Common myeloid progenitor, CD34-positive (primary cell): Measurements from ENCODE around the gene HAAO.

Experiments used
- CTCF ChIA-PET: fragments of 350-600 bp; sonication (Branson Sonifier 250); formaldehyde crosslinking; loops from one replicate; lab custom pipeline; 2021; ENCODE audit warnings: antibody characterized with exemption; lab: Charles Lee
- POLR2A ChIA-PET: fragments of 350-600 bp; sonication (Branson Sonifier 250); formaldehyde crosslinking; loops from one replicate; lab custom pipeline; 2021; ENCODE audit warnings: antibody characterized with exemption; lab: Charles Lee
- DNase-seq, 3 donors: peaks; one replicate each; pipeline versions ENCODE4 v3.0.0 to v3.0.0-alpha.2; 2013
- H3K27ac ChIP-seq, 2 experiments: 1 replicate in 1 of 2; 2 replicates in 1 of 2; pipeline ENCODE4 v1.7.0; 2013; ENCODE audit warnings: inconsistent platforms in 2 of 2, low read length in 2 of 2, mild to moderate bottlenecking in 2 of 2, low read depth in 1 of 2, moderate library complexity in 1 of 2; ENCODE audit not compliant: severe bottlenecking in 2 of 2, insufficient read depth in 1 of 2, poor library complexity in 1 of 2
- H3K27me3 ChIP-seq, 5 experiments: replicated peaks in 2 of 5; 1 replicate in 3 of 5; 2 replicates in 2 of 5; pipeline versions ENCODE4 v1.6.1 to v1.7.0; 2013; ENCODE audit warnings: low read length in 4 of 5, mild to moderate bottlenecking in 2 of 5, moderate library complexity in 2 of 5, inconsistent platforms in 1 of 5; ENCODE audit not compliant: insufficient read depth in 5 of 5, control insufficient read depth in 4 of 5
- H3K36me3 ChIP-seq, 4 experiments: 1 replicate in 2 of 4; 2 replicates in 2 of 4; pipeline versions ENCODE4 v1.6.1 to v1.7.0; 2013; ENCODE audit warnings: low read length in 3 of 4, control low read depth in 1 of 4, mild to moderate bottlenecking in 1 of 4; ENCODE audit not compliant: control insufficient read depth in 4 of 4, insufficient read depth in 4 of 4
- H3K4me1 ChIP-seq, 4 experiments: 1 replicate in 3 of 4; 2 replicates in 1 of 4; pipeline versions ENCODE4 v1.6.1 to v1.7.1; 2013; ENCODE audit warnings: low read length in 3 of 4, mild to moderate bottlenecking in 3 of 4, control low read depth in 1 of 4, inconsistent platforms in 1 of 4, moderate library complexity in 1 of 4; ENCODE audit not compliant: control insufficient read depth in 4 of 4, insufficient read depth in 4 of 4; ENCODE audit errors: control extremely low read depth in 1 of 4
- H3K4me3 ChIP-seq, 7 experiments: 1 replicate in 4 of 7; 2 replicates in 3 of 7; pipeline versions ENCODE4 v1.5.1 to v1.7.0; 2013; ENCODE audit warnings: mild to moderate bottlenecking in 7 of 7, low read length in 6 of 7, moderate library complexity in 6 of 7, inconsistent platforms in 2 of 7, low read depth in 2 of 7, control low read depth in 1 of 7; ENCODE audit not compliant: insufficient read depth in 4 of 7, control insufficient read depth in 1 of 7; ENCODE audit errors: extremely low read depth in 1 of 7
- H3K9me3 ChIP-seq, 5 experiments: 1 replicate in 4 of 5; 2 replicates in 1 of 5; pipeline versions ENCODE4 v1.6.1 to v1.7.1; 2013; ENCODE audit warnings: low read length in 4 of 5, mild to moderate bottlenecking in 2 of 5, inconsistent platforms in 1 of 5, low read depth in 1 of 5, moderate library complexity in 1 of 5; ENCODE audit not compliant: control insufficient read depth in 4 of 5, insufficient read depth in 2 of 5; ENCODE audit errors: control extremely low read depth in 1 of 5
- WGBS: methylation state at CpG from one replicate; pipeline ENCODE4 v1.1.5; 2013; ENCODE audit not compliant: insufficient coverage; 5-methylcytosine and 5-hydroxymethylcytosine counted together

The HAAO gene

DNA sequence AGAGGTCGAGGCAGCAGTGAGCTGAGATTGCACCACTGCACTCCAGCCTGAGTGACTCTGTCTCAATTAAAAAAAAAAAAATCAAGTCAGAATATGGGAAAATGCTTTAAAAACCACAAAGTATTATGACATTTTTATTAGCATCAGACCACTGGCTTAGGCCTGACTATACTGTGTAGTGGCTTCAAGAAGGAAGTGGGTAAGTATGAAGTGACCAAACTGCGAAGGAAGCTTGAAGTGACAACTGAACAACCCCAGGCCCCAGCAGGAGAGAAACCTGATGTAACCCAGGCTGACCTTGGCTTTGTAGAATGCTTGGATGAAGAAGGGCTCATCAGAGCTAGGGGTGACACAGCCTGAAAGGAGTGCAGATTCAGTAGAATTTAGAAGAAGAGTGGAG lies 21.4 kb upstream of the HAAO start:
- Histone ChIP-seq H3K27me3 (no peaks in the 10 kb centered on the region), H3K4me1 (peaks cover 0 to 23% (median 18%) of the 10 kb centered on the region in 4 experiments), H3K36me3 (no peaks in the 10 kb centered on the region), H3K4me3 (no peak overlapping the region), H3K9me3 (peaks cover 0 to 10% (median 5%) of the 10 kb centered on the region in 5 experiments), H3K27ac (no peak overlapping the region)
- 45% methylated on average over 1 of the region's 2 CpGs for WGBS
- DNase-seq, result peak in 2 of 3 donors; percentile 31 to 39
- ChIA-PET POLR2A (no interaction called here), CTCF (interaction anchor here (0.7 to 4.1 kb wide), 8 partner anchors 9 to 795 kb away, joined by 3 to 15 read pairs (median 3); no protein-coding TSS in a partner anchor)

DNA sequence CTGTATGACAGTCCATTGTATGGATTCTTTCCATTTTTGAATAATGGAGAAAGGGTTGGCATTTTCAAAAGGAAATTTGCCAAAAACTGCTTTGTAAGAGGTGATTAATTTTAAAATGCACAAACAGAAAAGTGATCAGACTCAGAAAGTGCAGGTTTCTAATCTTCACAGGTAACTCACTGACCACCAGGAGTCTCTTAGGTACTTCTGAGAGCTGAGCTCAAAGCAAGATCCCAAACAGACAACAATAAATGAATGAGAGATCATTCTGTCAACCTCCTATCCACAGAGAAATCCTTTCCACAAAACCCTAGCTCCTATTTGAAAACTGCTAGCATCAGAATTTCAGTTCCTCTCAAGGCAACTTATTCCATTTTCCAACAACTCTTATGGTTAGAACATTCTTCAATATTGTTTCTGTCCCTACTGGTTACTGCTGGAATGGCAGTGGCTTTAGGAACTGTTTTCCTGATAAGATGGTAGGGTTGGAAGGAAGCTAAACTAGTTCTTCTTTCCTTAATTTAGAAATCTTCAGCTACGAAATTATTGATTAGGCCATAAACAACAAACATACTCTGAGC lies 20.6 kb upstream of the HAAO start:
- H3K36me3 ChIP-seq, result no peaks in the 10 kb centered on the region
- no peak overlapping the region for H3K27ac ChIP-seq
- WGBS, result no CpG with 5 or more reads among the region's 1 CpG
- CTCF ChIA-PET, result interaction anchor here (1.0 to 4.1 kb wide), 8 partner anchors 10 to 796 kb away, joined by 3 to 15 read pairs (median 3); no protein-coding TSS in a partner anchor
- peaks cover 0 to 10% (median 5%) of the 10 kb centered on the region in 5 experiments for H3K9me3 ChIP-seq
- peak; percentile 45 to 66 (median 64) for DNase-seq
- H3K4me1 ChIP-seq, result peaks cover 0 to 23% (median 18%) of the 10 kb centered on the region in 4 experiments
- no peaks in the 10 kb centered on the region for H3K27me3 ChIP-seq
- no peak overlapping the region for H3K4me3 ChIP-seq
- POLR2A ChIA-PET, result no interaction called here

DNA sequence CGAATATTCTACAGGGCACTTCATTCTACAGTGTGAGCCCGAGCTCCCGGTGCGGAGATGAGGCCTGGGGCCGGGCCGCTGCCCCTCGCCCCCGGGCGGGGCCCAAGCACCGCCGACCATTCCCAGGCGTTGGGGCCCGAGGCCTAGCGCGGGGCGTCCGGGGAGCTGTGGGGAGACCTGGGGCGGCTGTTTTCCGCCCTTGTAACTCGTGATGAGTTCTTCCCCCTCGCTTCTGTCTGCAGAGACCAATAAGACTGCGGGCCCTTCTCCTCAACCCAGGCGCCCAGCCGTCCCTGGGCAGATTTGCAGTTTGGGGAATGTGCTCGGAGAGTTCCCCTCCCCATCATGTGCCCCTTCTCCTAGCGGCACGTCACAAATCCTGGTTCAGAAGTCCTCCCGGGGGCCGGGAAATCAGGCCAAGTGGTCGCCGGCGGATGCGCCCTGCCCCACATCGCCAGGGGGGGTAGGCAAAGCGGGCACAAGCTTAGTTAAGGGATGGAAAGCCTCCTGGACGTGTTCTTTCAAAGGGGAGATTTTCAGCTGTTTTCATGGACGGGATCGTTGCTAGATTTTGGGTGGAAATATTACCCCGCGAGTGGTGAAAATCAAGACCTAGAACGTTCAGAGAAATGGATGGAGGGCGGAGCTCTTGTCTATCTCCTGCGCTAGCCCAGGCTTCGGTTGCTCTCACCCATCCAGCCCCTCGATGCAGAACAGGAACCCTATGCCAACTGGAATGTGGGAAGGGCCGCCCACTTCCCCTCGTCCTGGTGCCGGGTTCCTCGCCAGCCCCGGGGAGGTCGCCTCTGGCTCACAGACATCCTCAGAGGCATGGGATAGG lies 18.8 kb upstream of the HAAO start:
- ChIA-PET CTCF (interaction anchor here (0.6 to 3.5 kb wide), 15 partner anchors 11 to 731 kb away, joined by 3 to 23 read pairs (median 3); partner anchors contain the start of gene HAAO), POLR2A (interaction anchor here (0.6 to 1.8 kb wide), 9 partner anchors 8 to 417 kb away, joined by 3 to 7 read pairs (median 4); no protein-coding TSS in a partner anchor)
- H3K27ac ChIP-seq, result peak overlapping the region; percentile 90 to 91
- no peaks in the 10 kb centered on the region for H3K36me3 ChIP-seq
- peak overlapping the region; percentile 62 to 91 (median 75) for H3K4me3 ChIP-seq
- DNase-seq, result peak; percentile 49 to 73 (median 61)
- H3K27me3 ChIP-seq, result no peaks in the 10 kb centered on the region
- peaks cover 0 to 23% (median 18%) of the 10 kb centered on the region in 4 experiments for H3K4me1 ChIP-seq
- WGBS, result under 1% methylated on average over 48 of the region's 51 CpGs
- peaks cover 0 to 10% (median 5%) of the 10 kb centered on the region in 5 experiments for H3K9me3 ChIP-seq

DNA sequence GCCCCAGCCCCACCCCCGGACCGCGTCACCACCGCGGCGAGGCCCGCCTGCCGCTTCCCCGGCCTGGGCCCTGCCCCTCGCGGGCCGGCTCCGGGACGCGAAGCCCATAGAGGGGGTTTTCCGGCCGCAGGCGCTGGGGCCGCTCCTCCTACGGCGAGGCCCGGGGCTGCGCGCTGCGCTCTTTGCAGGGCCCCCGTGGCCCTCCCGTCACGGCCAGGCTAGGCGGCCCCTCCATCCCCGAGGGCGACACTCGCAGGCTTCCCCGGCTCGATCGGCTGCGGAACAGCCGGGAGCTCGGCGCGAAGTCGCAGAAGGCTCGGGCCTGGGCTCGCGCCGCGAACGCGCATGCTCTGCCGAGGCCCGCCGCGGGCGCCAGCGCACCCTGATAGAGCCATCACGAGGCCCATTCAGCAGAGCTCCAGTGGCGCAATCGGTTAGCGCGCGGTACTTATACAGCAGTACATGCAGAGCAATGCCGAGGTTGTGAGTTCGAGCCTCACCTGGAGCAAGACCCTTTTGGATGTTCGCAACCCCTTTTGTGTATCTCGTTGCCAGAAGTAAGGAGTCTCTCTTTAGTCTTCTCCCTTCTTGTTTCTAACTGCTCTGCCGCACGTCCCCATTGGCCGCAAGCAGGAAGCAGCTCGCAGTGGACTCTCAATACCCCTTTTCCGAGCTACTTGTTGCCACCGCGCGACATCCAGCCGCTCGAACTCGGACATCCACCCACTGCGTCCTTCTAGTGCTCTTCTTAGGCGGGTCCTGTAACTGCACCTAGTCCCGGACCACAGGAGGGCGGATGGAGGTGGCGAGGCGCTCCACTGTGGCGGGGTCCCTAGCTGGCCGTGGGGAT lies 18.0 kb upstream of the HAAO start:
- H3K9me3 ChIP-seq, result peaks cover 0 to 10% (median 5%) of the 10 kb centered on the region in 5 experiments
- no peaks in the 10 kb centered on the region for H3K27me3 ChIP-seq
- CTCF ChIA-PET, result interaction anchor here (0.6 to 3.5 kb wide), 14 partner anchors 10 to 732 kb away, joined by 3 to 23 read pairs (median 4); partner anchors contain the start of gene HAAO
- peaks cover 0 to 23% (median 18%) of the 10 kb centered on the region in 4 experiments for H3K4me1 ChIP-seq
- H3K36me3 ChIP-seq, result no peaks in the 10 kb centered on the region
- peak overlapping the region; percentile 90 to 91 for H3K27ac ChIP-seq
- H3K4me3 ChIP-seq, result peak overlapping the region; percentile 62 to 91 (median 75)
- under 1% methylated on average over 71 of the region's 83 CpGs for WGBS
- POLR2A ChIA-PET, result interaction anchor here (0.6 to 1.8 kb wide), 11 partner anchors 9 to 1169 kb away, joined by 3 to 7 read pairs (median 4); no protein-coding TSS in a partner anchor
- DNase-seq, result peak; percentile 95 to 98 (median 97)

DNA sequence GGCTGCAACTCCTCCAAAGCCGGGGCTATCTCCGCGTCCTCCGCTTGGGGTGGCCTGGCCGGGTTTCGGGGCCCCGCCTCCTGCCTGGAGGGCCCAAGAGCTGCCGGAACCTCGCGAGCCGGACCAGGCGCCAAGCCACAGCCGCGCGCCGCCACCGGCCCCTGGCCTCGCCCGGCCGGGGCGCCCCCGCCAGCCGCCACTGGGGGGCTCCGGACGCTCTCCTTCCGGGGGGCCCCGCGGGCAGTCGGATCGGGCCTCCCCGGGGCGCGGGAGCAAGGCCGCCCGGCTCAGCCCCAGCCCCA lies 17.4 kb upstream of the HAAO start:
- POLR2A ChIA-PET, result interaction anchor here (0.6 to 1.8 kb wide), 5 partner anchors 13 to 1170 kb away, joined by 3 to 6 read pairs (median 4); no protein-coding TSS in a partner anchor
- 0% methylated on average over 20 of the region's 35 CpGs for WGBS
- H3K9me3 ChIP-seq, result peaks cover 0 to 7% (median 5%) of the 10 kb centered on the region in 5 experiments

DNA sequence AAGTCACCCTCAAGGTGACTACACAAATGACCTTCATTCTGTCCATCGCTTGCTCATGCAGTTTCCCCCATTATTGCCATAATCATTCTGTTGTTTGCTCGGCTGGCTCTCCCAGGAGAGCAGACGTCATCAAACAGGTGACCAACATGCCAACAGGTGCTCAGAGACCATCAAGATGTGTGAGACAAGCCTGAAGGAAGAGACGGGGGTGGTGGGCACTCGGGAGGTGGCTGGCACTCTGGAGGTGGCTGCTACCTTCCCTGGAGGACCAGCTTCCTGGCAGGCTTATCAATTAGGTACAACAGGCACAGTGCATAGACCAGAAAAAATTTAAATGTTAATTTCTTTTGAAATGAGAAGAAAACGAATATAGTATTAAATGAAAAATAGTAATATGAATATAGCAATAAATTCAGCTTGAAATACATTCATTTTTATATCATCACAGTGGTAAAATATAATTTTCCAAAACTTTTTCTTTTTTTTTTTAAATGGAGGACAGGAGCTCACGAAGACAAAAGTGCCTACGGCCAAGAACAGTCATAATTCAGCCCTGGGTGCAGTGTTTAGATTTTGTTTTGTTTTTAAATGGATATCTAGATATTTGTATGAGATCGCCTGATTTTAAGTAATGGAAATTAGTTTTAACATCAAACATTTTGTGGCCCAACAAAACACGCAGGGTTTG lies 16.9 kb upstream of the HAAO start:
- peaks cover 0 to 29% (median 18%) of the 10 kb centered on the region in 4 experiments for H3K4me1 ChIP-seq
- CTCF ChIA-PET, result interaction anchor here (0.6 to 3.5 kb wide), 7 partner anchors 9 to 156 kb away, joined by 3 to 23 read pairs (median 5); no protein-coding TSS in a partner anchor
- POLR2A ChIA-PET, result interaction anchor here (1.1 to 1.8 kb wide), 2 partner anchors 13 to 146 kb away, joined by 4 to 6 read pairs; no protein-coding TSS in a partner anchor
- WGBS, result 55% methylated on average over 7 of the region's 10 CpGs
- peak overlapping the region; percentile 90 to 91 for H3K27ac ChIP-seq
- H3K36me3 ChIP-seq, result no peaks in the 10 kb centered on the region
- peak overlapping the region; percentile 42 to 91 (median 64) for H3K4me3 ChIP-seq
- no peaks in the 10 kb centered on the region for H3K27me3 ChIP-seq
- DNase-seq, result no peak
- H3K9me3 ChIP-seq, result peaks cover 0 to 6% (median 4%) of the 10 kb centered on the region in 5 experiments

More for the DNA sequence above, 17.4 kb upstream of the HAAO start:
- Histone ChIP-seq H3K36me3 (no peaks in the 10 kb centered on the region), H3K27ac (peak overlapping the region; percentile 90 to 91), H3K27me3 (no peaks in the 10 kb centered on the region), H3K4me1 (peaks cover 0 to 26% (median 18%) of the 10 kb centered on the region in 4 experiments), H3K4me3 (peak overlapping the region; percentile 42 to 91 (median 64))
- CTCF ChIA-PET, result interaction anchor here (1.0 to 3.5 kb wide), 9 partner anchors 9 to 155 kb away, joined by 3 to 23 read pairs (median 5); partner anchors contain the start of gene HAAO
- peak; percentile 70 to 89 (median 86) for DNase-seq
